K562 (cell line): ENCODE data around the gene DDX23. TPM values are rescaled to one million over a fixed set of nuclear protein-coding genes. Genes with fewer than 3 reads are reported as not detected.

Source experiments
- ATAC-seq: fragments of 200-7000 bp; cut with Tn5 transposase; 3 replicates; pipeline ENCODE4 v1.9.1; 2020; ENCODE audit warnings: moderate library complexity
- BruUV-seq: library from RNA; stranded (reverse); fragments of 400-500 nt; replicated peaks from 2 replicates; lab custom pipeline; 2021; lab: Mats Ljungman, UMichigan
- CTCF ChIA-PET: fragments of 300-600 bp; formaldehyde crosslinking; extraction: SDS; loops from one replicate; lab custom pipeline; 2021; ENCODE audit warnings: low intra/inter-chr PET ratio; lab: Yijun Ruan, JAX
- POLR2A ChIA-PET: fragments of 300-600, 350-650 bp; sonication (Branson Sonifier 250); formaldehyde crosslinking; extraction: SDS; loops from one replicate; lab custom pipeline; 2021; ENCODE audit warnings: antibody characterized with exemption, inconsistent platforms; lab: Yijun Ruan, JAX
- DNase-seq, 4 experiments: peaks; one replicate each; pipeline versions ENCODE4 v3.0.0 to v3.0.0-alpha.2; 2011 to 2018; ENCODE audit warnings: low spot score in 3 of 4, mixed read lengths in 3 of 4; ENCODE audit errors: extremely low read depth in 1 of 4
- FAIRE-seq: peaks from 2 replicates; lab custom pipeline; 2011; peaks lifted over from hg19 to GRCh38; lab: Jason Lieb, UNC
- H2AFZ ChIP-seq: 2 replicates; pipeline ENCODE4 v1.6.0; 2011; ENCODE audit warnings: low read depth, low read length, control low read depth, inconsistent platforms
- H3K27ac ChIP-seq: fragments of 200-600 bp; 3 replicates; pipeline ENCODE4 v1.8.0; 2011; ENCODE audit warnings: low read depth, mild to moderate bottlenecking, control low read depth, inconsistent platforms, low read length, moderate library complexity, mixed read lengths; ENCODE audit errors: extremely low read depth
- H3K27me3 ChIP-seq, 2 experiments: fragments of 300-600 bp in 1 of 2; 2 replicates in 1 of 2; 3 replicates in 1 of 2; pipeline versions ENCODE4 v1.6.0 to v1.8.0; 2011; ENCODE audit warnings: inconsistent platforms in 2 of 2, low read length in 2 of 2, mild to moderate bottlenecking in 1 of 2, mixed read lengths in 1 of 2, moderate library complexity in 1 of 2; ENCODE audit not compliant: control insufficient read depth in 2 of 2, insufficient read depth in 2 of 2
- H3K36me3 ChIP-seq: fragments of 300-600 bp; 3 replicates; pipeline ENCODE4 v1.8.0; 2011; ENCODE audit warnings: mild to moderate bottlenecking, low read length, inconsistent platforms; ENCODE audit not compliant: control insufficient read depth, insufficient read depth
- H3K4me1 ChIP-seq, 2 experiments: fragments of 200-600 bp in 1 of 2; replicated peaks in 1 of 2; 2 replicates in 1 of 2; 3 replicates in 1 of 2; pipeline versions ENCODE4 v1.5.1 to v1.8.0; 2011; ENCODE audit warnings: inconsistent platforms in 2 of 2, low read length in 2 of 2, mild to moderate bottlenecking in 1 of 2, mixed read lengths in 1 of 2, moderate library complexity in 1 of 2; ENCODE audit not compliant: control insufficient read depth in 2 of 2, insufficient read depth in 2 of 2
- H3K4me2 ChIP-seq: 2 replicates; pipeline ENCODE4 v1.6.1; 2011; ENCODE audit warnings: low read length, control low read depth, inconsistent platforms, mixed read lengths; ENCODE audit not compliant: insufficient read depth
- H3K4me3 ChIP-seq: fragments of 200-600 bp; sonication (generic), shearing (Covaris generic); 2 replicates; pipeline ENCODE4 v1.5.1; 2016; ENCODE audit warnings: control low read depth, inconsistent platforms
- H3K79me2 ChIP-seq: fragments of 200-600 bp; 3 replicates; pipeline ENCODE4 v1.8.0; 2011; ENCODE audit warnings: low read length, inconsistent platforms; ENCODE audit not compliant: control insufficient read depth, insufficient read depth
- H3K9ac ChIP-seq, 2 experiments: 2 replicates each; pipeline versions ENCODE4 v1.6.0 to v1.6.1; 2011; ENCODE audit warnings: low read depth in 2 of 2, low read length in 2 of 2, control low read depth in 1 of 2, inconsistent platforms in 1 of 2, mild to moderate bottlenecking in 1 of 2, mixed read lengths in 1 of 2; ENCODE audit not compliant: insufficient read depth in 1 of 2
- H3K9me1 ChIP-seq: one replicate; pipeline ENCODE4 v1.6.0; 2011; ENCODE audit warnings: inconsistent platforms, mild to moderate bottlenecking, low read length, moderate library complexity; ENCODE audit not compliant: control insufficient read depth, insufficient read depth
- H3K9me3 ChIP-seq: replicated peaks from 2 replicates; pipeline ENCODE4 v1.5.1; 2011; ENCODE audit warnings: low read depth, low read length, inconsistent platforms; ENCODE audit not compliant: control insufficient read depth, insufficient read depth
- H4K20me1 ChIP-seq: replicated peaks from 2 replicates; pipeline ENCODE4 v1.6.1; 2011; ENCODE audit warnings: low read length, inconsistent platforms, mixed read lengths; ENCODE audit not compliant: control insufficient read depth, insufficient read depth
- CBX8 ChIP-seq: fragments of 200-600 bp; sonication (generic); IDR thresholded peaks from 2 replicates; pipeline ENCODE4 v1.6.1; 2012; ENCODE audit warnings: borderline replicate concordance, mixed run types, low read depth, mild to moderate bottlenecking, moderate library complexity, mixed read lengths, low read length, control low read depth, inconsistent platforms; ENCODE audit not compliant: poor library complexity, severe bottlenecking; ENCODE audit errors: extremely low read depth
- FOXO4 ChIP-seq: fragments of 450-650 bp; formaldehyde crosslinking; IDR thresholded peaks from 2 replicates; pipeline ENCODE4 v1.4.0; 2020; ENCODE audit warnings: mild to moderate bottlenecking, moderate library complexity
- GABPB1 ChIP-seq: sonication (generic); formaldehyde crosslinking; IDR thresholded peaks from 2 replicates; pipeline ENCODE4 v1.8.0; 2022; ENCODE audit warnings: mild to moderate bottlenecking, missing genetic modification reagents
- MBD1 ChIP-seq: fragments of 250-450 bp; sonication (Bioruptor Pico); IDR thresholded peaks from 2 replicates; pipeline ENCODE4 v1.8.0; 2022; ENCODE audit warnings: inconsistent platforms
- ZNF140 ChIP-seq: fragments of 250-450 bp; sonication (Bioruptor Pico); IDR thresholded peaks from 2 replicates; pipeline ENCODE4 v1.8.0; 2021; ENCODE audit warnings: moderate library complexity, mild to moderate bottlenecking, inconsistent platforms
- ZNF561 ChIP-seq: fragments of 450-650 bp; formaldehyde crosslinking; conservative IDR thresholded peaks from 2 replicates; pipeline ENCODE4 v1.4.0; 2020; ENCODE audit warnings: mild to moderate bottlenecking, moderate library complexity
- ZNF764 ChIP-seq: fragments of 250-450 bp; sonication (Bioruptor Pico); IDR thresholded peaks from 2 replicates; pipeline ENCODE4 v1.4.0; 2020; ENCODE audit warnings: low read depth, mild to moderate bottlenecking, moderate library complexity
- WGBS: fragments of 100-300 bp; shearing (Covaris generic); methylation state at CpG from one replicate; pipeline ENCODE4 v1.1.6; 2016; ENCODE audit warnings: low coverage, mixed read lengths; ENCODE audit not compliant: insufficient coverage; ENCODE audit errors: missing lambda C conversion rate; 5-methylcytosine and 5-hydroxymethylcytosine counted together
- in situ Hi-C: fragments of 300-500 bp; cut with MboI; formaldehyde crosslinking; loops from 4 replicates; pipeline ENCODE4 v1.15.0; 2018; ENCODE audit warnings: inconsistent platforms, mixed read lengths
- intact Hi-C: fragments of 100-400 bp; cut with micrococcal nuclease; formaldehyde crosslinking; loops from 2 replicates; pipeline ENCODE4 v1.14.2; 2022
- polyA plus RNA-seq, 8 experiments: library from polyadenylated mRNA; depleted of rRNA in 4 of 8; stranded (reverse) in 5 of 8; unstranded in 3 of 8; fragments of >200 nt; fragmentation: Nextera tagmentation in 2 of 8; fragmentation: Illumina TruSeq in 1 of 8; extraction: Ambion mirVana in 2 of 8; extraction: Trizol in 1 of 8; gene quantifications; 2 replicates each; pipeline versions ENCODE4 v1.2.1 to v1.2.3, GENCODE V29; 2011 to 2014; ENCODE audit warnings: inconsistent platforms in 1 of 8, missing spikeins in 1 of 8
- total RNA-seq, 7 experiments: library from RNA; depleted of rRNA in 6 of 7; stranded (reverse); fragments of >200 nt in 6 of 7; fragmentation: Illumina TruSeq in 2 of 7; extraction: Trizol in 2 of 7; gene quantifications; 2 replicates each; pipeline versions ENCODE4 v1.2.1 to v1.2.3, GENCODE V29; 2011 to 2021; ENCODE audit warnings: low replicate concordance in 1 of 7
- TF ChIP-seq, protein P1 (sequence below): fragments of 250-450 bp; sonication (Bioruptor Pico); IDR thresholded peaks from 2 replicates; pipeline ENCODE4 v1.4.0; 2020; ENCODE audit warnings: mild to moderate bottlenecking, moderate library complexity

The DDX23 gene
- total and polyA plus RNA-seq, 9 of the 15 experiments (the other 6 are each of a cell fraction or from before 2014, with no cell fraction given): 32.4 to 138 (median 104) TPM

DNA sequence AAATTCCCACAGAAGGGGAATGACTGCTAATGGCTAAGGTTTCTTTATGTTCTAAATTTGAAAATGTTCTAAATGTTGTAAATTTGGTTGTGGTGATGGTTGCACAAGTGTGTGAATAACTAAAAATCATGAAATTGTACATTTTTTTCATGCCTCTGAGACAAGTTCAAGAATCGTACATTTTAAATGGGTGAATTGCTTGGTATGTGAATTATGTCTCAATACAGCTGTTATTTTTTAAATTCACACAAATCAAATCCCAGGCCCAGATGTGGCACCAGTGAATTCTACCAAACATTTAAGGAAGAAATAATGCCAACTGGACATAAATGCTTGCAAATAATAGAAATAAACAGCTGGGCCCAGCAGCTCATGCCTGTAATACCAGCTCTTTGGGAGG is 42.3 kb upstream of the DDX23 start:
- no TSS peak for BruUV-seq
- CTCF ChIA-PET: interaction anchor here (0.8 kb wide), 1 partner anchor 41 kb away, joined by 3 read pairs; no protein-coding TSS in a partner anchor
- Histone ChIP-seq H3K4me2 (no peak overlapping the region), H3K27me3 (peaks cover 9 to 20% of the 10 kb centered on the region in 2 experiments; a peak in 4 of 5 replicates), H3K4me1 (peaks cover 0 to 6% of the 10 kb centered on the region in 2 experiments; a peak in 2 of 5 replicates), H3K9ac (no peak overlapping the region), H3K27ac (no peak overlapping the region), H4K20me1 (no peaks in the 10 kb centered on the region), H3K36me3 (no peaks in the 10 kb centered on the region), H3K79me2 (no peaks in the 10 kb centered on the region), H3K4me3 (no peak overlapping the region), H2AFZ (no peak overlapping the region), H3K9me3 (no peaks in the 10 kb centered on the region), H3K9me1 (no peaks in the 10 kb centered on the region)
- in situ Hi-C loops (no loop called here), intact Hi-C loops (loop anchor here (5.0 kb wide), 1 partner anchor 142 kb away; no protein-coding TSS in a partner anchor)
- WGBS: 10% methylated on average over 1 of the region's 1 CpG
- no peak for DNase-seq
- TF ChIP-seq ZNF140 (CRISPR knock-in tag) (no peak), CBX8 (no peak), FOXO4 (CRISPR knock-in tag) (no peak), ZNF764 (no peak), GABPB1 (CRISPR knock-in tag) (no peak), ZNF561 (CRISPR knock-in tag) (no peak), MBD1 (no peak)
- TF ChIP-seq, protein P1, sequence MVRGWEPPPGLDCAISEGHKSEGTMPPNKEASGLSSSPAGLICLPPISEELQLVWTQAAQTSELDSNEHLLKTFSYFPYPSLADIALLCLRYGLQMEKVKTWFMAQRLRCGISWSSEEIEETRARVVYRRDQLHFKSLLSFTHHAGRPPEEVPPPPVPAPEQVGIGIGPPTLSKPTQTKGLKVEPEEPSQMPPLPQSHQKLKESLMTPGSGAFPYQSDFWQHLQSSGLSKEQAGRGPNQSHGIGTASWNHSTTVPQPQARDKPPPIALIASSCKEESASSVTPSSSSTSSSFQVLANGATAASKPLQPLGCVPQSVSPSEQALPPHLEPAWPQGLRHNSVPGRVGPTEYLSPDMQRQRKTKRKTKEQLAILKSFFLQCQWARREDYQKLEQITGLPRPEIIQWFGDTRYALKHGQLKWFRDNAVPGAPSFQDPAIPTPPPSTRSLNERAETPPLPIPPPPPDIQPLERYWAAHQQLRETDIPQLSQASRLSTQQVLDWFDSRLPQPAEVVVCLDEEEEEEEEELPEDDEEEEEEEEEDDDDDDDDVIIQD (CRISPR knock-in tag): no peak
- no peak for FAIRE-seq
- ATAC-seq: no peak
- POLR2A ChIA-PET: interaction anchor here (0.7 kb wide), 1 partner anchor 41 kb away, joined by 3 read pairs; no protein-coding TSS in a partner anchor
